GM21367 (cell line): ENCODE results near the gene CACNG1.
"Not testable (repeated sequence)": the region's sequence is repeated elsewhere in the genome, so short reads cannot be mapped to it uniquely, and the experiment has no call there.

ENCODE experiments used
- ATAC-seq: cut with Tn5 transposase; IDR thresholded peaks from one replicate; pipeline ENCODE4 v1.9.1; 2021; ENCODE audit not compliant: unreplicated experiment

The CACNG1 gene

DNA sequence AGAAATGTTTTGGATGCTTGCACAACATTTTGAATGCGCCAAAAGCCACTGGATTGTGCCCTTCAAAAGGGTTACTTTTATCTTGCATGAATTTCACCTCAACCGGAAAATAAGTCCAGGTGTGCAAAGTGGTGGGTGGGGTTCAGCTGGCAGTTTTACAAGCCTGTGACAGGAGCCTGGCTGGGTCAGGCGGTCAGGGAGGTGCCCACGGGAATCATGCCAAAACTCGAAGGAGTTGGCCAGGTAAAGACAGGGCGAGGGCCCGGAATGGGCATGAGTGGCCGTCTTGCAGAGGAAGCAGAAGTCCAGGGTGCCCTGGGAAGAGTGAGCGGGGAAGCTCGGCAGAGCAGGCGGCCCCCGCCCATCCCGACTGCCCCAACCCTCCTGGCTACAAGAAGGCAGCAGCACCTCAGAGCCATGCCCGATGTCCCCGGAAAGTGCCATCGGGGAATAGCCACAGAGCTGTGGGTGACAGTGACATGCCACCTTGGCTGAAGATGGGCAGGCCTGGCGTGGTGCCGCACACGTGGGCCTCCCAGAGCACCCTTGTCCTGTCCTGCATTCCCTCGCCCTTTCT, 19.1 kb upstream of the CACNG1 start:
- ATAC-seq = no peak

DNA sequence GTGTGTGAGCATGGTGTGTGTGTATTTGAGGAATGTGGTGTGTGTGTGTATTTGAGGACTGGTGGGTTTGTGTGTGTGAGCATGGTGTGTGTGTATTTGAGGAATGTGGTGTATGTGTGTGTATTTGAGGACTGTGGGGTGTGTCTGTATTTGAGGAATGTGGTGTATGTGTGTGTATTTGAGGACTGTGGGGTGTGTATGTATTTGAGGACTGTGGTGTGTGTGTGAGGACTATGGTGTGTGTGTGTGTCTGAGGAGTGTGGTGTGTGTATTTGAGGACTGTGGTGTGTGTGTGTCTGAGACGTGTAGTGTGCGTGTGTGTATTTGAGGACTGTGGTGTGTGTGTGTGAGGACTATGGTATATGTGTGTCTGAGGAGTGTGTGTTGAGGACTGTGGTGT, 18.0 kb upstream of the CACNG1 start:
- no peak for ATAC-seq

DNA sequence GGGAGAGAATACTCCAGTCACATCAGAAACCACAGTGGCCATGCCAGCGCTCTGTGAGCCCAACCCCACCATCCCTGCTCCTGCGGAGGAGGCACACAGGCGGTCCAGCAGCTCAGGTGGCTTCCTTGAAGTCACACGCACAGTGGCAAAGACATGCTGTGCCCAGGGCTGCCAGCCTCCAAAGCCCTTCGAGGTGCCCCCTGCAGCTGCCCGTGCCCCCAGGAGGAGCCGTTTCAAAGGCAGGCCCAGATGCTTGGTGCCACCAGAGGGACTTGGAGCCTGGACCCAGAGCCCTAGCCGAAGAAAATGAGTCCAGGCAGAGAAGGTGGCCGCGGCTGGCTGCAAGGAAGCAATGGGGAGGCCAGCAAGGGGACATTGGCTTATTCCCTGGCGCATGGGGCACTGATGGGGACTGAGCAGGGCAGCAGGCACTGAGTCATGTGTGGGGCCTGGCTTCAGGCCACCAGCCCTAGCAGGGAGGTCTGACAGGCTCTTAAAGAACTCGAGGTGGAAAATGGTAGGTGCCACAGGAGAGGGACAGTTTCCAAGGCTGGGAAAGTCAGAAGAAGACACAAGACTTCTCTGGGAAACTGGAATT, 17.2 kb upstream of the CACNG1 start:
- no peak for ATAC-seq

DNA sequence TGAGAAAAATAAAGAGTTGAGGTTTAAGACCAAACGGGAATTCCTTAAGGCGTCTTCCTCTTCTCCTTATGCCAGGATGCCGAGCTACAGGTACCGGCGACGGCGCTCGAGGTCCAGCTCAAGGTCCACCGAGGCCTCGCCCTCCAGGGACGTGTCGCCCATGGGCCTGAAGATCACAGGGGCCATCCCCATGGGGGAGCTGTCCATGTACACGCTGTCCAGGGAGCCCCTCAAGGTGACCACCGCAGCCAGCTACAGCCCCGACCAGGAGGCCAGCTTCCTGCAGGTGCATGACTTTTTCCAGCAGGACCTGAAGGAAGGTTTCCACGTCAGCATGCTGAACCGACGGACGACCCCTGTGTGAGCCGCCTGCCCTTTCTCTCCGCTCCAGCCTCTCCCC, 13.7 kb upstream of the CACNG1 start:
- ATAC-seq = no peak

DNA sequence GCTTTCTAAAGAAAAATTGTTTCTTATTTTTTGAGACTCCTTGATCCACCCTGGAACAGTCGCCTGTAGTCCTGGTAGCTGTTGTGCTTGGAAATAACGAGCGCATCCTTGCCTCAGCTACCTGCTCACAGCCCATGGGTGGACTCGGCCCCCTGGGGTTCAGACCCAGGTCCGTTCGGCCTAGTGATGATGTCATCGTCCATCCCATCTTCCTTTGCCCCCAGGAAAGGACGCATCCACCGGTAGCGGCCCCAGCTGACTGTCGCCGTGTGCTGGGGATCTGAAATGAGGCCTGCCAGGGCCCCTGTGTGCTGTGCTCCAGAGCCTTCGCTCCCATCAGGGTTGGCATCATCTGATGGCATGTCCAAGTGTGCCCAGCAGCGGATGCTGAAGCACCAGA, 12.0 kb upstream of the CACNG1 start:
- no peak for ATAC-seq

DNA sequence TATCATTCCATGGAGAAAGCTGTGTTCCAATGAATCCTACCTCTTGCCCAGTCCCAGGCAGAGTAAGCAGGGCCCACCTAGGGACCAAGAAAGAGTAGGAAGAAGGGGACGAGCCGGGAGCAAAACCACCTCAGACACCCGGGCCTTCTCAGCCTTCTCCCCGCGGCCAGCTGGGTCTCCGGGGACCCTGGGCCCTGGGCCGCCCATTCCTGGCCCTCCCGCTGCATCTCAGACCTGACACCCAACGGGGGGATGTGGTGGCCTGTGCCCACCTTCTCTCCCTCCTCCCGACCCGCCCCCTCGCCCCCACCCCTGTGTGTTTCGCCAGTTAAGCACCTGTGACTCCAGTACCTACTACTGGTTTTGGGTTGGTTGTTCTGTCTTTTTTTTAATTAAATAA, 11.4 kb upstream of the CACNG1 start:
- no peak for ATAC-seq

DNA sequence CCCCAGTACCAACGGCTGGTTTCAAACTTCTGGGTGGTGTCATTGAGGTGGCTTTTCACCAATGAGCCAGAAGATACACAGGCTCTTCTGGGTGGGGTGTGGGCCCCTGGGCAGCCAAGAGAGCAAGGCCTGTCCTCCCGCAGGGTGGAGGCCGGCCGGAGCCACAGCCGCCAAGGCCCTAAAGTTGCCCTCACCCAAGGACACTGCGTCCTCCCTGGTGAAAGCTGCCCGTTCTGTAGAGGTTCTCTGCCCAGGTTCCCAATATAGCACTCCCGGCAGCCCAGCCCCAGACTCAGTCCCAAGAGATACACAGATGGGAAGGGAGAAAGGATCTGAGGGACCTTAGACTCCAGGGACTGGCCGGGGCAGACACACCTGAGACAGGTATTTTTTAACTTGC, 10.7 kb upstream of the CACNG1 start:
- no peak for ATAC-seq

DNA sequence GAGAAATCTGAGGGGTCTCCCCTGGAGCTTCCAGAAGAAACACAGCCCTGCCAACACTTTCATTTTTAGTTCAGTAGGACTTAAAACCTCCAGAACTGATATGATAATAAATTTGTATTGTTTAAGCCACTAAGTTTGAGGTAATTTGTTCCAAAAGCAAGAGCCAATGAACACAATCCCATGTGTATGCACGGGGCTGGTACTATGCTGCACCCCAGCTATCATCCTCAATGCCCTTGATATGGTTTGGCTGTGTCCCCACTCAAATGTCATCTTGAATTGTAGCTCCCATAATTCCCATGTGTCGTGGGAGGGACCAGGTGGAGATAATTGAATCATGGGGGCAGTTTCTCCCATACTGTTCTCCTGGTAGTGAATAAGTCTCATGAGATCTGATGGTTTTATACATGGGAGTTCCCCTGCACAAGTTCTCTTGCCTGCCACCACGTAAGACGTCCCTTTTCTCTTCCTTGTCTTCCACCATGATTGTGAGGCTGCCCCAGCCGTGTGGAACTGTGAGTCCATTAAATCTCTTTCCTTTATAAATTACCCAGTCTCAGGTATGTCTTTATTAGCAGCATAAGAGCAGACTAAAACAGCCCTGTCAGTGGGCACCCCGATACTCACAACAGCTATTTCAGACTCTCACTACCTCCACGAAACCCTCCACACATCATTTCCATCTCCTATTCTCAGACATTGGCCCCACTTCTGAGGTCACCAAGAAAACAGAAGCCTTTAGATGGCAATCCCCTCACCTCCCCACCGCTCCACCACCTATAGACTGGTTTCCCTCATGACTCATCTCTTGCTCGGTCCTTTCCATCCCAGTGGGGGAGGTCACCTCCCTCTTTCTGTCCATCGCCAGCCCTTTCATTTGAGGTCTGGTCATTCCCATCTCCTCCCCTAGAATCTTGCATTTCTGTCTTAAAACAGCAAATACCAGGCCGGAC, 8.9 kb upstream of the CACNG1 start:
- peak; percentile 59 for ATAC-seq

DNA sequence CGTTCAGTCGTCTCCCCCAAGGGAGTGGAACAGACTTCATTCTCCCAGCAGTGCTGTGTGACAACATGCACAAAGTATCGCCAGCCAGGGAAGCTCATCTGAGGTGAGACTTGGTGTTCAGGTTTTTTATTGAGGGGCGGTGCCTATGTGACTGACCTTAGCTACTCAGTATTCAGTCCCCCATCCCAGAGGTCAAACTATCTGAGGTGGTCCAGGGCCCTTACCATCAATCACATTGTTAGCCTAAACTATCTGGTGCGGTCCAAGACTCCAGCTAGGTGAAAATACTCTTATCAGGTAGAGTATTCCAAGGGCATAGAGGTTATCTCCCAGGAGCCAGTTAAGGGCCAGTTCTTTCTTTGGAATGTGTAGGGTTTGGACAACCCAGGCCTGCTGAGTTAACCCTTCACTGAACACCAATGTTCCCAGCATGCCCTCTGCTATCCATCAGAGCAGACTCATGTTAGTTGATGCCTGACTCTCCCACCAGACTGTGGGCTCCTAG, 5.4 kb upstream of the CACNG1 start:
- no peak for ATAC-seq

DNA sequence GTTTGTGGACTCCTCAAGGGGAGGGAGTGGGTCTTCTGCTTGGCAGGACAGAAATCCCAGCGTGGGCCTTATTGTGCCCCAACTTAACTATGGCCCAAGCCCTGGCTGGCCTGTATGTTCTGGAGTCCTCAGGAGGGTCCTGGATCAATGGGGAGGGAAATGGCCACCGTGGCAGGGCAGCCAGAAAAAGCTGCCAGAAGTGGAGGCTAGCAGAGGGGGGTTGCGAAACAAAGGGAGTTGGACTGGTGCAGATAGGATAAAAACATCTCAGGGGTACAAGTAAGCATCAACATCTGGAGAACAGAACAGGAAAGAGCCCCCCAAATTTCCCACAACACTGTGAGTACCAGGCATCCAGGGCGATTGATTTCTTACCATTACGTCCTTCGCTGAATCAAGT, 3.7 kb upstream of the CACNG1 start:
- ATAC-seq = no peak

DNA sequence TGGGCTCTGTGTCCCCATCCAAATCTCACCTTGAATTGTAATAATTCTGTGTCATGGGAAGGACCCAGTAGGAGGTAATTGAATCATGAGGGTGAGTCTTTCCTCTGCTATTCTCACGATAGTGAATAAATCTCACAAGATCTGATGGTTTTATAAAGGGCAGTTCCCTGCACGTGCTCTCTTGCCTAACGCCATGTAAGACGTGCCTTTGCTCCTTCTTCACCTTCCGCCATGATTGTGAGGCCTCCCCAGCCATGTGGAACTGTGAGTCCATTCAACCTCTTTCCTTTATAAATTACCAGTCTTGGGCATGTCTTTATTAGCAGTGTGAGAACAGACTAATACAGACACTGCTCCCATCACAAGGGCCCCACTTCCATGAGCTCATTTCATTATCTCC, 3.2 kb upstream of the CACNG1 start:
- not testable (repeated sequence) for ATAC-seq

DNA sequence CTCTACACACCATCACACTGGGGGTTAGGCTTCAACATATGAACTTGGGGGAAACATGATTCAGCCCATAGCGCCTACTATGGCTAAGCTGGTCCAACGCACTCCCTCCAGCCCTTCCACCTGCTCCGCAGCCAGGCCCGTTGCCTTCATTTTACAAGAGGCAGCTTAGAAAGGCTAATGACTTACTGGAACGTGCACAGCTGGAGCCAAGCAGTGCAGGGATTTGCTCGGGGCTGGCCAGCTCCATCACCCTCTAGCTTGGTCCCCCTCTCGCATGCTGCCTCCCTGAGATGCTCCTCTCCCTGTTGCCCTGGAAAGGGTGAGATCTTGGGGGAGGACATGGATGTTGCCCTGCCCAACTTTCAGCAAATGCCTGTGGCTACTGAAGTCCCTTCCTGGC, 2.8 kb upstream of the CACNG1 start:
- ATAC-seq = no peak

DNA sequence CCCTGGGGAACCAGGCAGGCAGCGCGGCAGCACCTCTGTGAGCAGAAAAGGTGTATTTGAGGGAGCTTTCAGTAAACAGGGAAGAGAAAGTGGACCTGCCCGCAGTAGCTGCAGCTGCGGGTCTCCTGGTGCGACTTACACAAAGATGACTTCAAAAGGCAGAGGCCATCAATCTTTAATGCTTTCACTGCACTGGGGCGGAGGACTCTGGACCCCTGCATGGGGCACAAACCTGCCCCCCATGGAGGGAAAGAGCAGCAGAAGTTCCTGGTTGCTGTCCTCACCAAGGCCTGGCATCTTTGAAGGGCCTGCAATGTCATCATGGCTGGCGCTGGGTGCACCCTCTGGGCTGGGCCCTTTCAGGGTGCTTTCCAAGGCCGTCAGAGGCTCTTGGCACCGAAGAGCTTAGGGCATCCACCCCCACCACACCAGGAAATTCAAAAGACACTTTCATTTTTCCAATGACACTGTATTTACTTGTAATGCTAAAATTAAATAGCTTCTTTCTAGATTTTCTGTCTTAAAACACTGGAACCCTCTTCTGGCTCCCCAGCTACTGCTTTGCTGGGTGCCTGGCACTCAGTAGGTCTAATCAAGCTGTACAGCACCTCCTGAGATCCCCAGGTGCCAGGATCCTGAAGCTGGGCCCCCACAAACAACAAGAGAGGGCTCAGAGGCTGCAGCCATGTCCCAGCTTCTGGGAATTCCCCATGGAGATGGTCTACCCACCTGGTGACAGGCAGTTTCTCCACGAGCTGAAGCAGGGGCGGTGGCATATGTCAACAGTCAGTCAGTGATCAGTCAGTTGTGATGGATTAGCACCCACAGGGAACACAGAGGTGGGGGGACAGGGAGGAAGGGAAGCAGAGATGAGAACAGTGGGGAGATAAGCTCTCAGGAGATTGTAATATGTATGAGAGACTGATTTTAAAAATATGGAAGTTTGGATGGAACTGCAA, 2.1 kb upstream of the CACNG1 start:
- no peak for ATAC-seq

DNA sequence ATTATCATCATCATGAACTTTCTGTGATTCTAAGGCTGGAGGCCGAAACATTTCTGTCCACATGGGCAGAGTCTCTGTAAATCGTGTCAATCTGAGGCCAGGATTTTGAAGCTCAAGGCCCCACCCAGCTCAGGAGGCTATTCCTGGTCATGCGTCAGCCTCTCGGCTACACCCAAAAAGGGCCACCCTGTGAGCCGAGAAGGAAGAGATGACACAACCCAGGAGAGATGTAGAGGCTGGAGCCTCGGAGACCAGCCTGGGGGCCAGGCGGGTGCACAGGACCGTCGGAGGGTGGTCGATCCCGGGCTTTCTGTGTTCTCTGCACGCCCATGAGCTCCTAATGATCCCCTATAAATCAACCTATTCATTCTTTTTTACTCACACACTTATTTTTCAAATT, 1.1 kb upstream of the CACNG1 start:
- no peak for ATAC-seq

DNA sequence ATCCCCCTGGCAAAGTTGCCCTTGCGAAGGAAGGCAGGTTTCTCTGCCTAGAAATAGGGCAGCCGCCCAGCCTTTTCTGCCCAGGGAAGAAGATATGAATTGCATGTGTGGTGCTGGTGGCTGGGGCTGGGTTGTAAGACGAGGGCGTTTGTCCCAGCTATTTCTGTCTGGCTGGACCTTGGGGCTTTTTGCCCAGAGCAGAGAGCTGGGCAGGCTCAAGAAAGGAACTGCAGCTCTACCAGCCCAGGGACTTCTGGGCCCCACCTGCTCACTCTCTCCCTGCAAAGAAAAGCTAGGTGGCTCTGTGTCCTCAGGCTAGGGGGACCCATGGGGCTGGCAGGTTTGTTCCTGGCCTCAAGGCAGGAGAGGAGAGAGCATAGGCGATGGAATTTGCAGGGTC, 586 bp downstream of the CACNG1 start:
- no peak for ATAC-seq

DNA sequence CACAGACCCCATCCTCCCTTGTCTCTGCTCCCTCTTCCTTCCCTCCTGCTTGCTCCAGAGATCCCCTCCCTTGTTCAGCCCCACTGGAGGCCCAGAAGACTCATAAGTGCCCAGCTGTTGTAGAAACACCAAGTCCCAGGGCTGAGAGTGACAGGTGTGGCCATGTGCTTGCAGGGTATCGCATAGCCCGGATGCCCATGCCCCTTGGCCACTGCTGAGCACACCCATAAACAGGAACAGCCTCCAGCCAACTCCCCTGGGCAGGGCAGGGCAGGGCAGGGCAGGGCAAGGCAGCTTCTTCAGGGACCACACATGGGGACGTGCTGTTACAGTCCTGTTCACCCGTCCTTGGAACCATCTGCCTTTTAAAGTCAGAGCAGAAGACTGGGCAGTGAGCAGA, 2.0 kb downstream of the CACNG1 start:
- no peak for ATAC-seq

DNA sequence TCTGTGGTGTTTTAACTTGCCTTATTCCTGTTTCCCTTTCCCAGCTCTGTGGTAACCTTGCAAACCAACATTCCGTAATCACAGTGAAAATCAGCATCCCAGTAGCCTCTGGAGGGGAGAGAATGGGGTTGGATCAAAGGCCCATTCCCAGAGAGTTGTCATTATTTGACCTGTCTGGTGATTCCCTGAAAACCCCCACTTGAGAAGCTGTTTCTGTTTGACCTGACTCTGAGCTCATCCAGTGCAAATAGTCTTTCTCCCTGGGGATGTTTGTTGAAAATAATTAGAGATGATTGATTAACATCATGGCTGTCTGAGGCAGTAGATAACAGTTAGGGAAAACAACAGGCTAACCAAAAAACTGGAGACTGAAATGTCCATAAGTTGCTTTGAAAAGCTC, 3.0 kb downstream of the CACNG1 start:
- no peak for ATAC-seq

DNA sequence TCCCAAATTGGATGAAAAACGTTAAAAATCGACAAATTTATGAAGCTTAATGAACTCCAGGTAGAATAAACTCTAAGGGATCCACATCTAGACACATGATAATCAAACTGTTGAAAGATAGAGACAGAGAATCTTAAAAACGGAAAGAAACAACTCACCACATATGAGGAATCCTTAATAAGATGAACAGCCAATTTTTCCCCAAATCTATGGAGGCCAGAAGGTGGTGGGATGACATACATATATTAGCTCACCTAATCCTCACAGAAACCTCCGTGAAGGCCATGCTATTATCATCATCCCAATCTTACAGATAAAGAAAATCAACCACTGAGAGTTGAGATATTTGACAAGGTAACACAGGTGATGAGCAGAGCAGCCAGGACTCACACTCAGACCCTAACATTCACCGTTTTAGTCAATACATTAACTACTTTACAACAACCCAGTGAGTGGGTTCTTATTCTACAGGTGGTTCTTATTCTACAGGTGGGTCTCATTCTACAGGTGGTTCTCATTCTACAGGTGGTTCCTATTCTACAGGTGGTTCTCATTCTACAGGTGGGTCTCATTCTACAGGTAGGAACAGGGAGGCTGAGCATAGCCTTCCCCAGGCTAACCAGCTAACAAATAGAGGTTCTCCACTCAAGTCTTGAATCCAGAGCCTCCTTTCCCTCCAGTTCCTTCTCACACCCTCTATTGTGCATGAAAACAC, 4.8 kb downstream of the CACNG1 start:
- ATAC-seq = no peak

DNA sequence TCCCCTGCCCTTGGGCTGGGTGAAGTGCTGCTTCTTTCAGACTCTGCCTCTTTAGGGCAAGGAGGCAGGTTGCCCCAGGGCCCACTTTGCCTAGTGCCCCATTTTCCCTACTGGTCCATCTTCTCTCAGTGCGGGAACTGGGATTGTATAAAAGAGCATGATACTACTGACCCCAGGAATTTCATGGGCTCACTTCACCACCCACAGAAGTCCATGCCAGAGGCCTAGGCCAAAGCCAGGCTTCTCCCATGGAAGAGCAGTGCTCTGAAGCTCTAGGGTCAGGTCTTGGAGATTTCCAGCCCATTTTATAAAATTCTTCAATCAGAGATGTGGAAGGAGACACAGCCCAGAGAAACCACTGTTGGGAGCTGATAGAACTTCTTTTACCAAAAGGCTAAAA, 5.7 kb downstream of the CACNG1 start:
- ATAC-seq = no peak

DNA sequence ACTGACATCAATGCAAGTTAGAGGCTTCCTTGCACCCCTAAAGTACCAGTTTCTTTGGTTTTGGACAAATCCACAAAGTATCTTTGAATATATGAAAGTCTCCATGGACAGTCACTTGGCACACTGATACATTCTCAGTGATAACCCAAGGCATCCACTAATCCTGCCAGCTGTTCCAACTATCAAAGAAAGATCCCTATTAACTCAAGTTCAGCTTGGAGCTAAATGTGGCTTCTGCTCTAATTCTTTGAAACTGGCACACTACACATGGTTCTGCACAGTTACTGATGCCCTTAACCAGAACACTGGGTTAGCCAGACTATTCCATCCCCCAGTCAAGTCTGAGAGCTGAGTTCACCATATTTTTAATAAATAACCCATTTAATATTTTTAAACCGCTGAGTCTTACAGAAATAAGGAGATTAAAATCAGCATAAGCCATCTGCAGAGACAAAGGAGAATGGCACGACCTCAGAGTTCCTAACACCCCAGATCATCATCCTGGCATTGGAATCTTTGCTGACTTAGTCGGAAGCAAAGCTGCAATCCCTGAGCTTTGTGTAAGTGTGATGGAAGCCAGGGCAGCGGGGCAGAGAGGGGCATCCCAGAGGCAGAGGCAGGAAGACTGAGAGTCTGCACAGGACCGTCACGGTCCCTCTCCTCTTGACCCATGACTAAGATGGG, 6.3 kb downstream of the CACNG1 start:
- ATAC-seq = no peak
